ENCODE data around the gene LIMS1.
"Not testable (repeated sequence)": the region's sequence is repeated elsewhere in the genome, so short reads cannot be mapped to it uniquely, and the experiment has no call there.

DNA sequence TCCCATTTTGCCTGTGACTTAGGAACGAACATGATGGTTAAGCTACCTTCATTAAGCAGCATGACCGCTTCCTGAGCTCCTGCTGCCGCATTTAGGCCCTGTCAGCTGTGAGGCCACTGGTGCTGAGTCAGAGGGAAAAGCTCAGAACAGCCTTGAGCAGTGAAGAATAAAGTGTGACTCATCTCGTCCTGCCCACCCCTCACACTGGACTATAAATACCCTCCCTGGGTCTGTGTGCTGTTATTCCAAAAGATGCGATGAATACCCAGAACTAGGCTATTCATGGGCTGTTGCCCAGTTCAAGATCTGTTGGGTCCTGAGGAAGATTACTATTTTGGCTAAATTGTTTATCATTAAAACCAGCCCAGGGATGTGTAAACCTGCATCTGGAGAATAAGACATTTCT lies 127.9 kb downstream of the LIMS1 start:
- not testable (repeated sequence) for TF ChIP-seq CTCF (IDR thresholded peaks at IDR 0.05); POLR2AphosphoS5 (IDR thresholded peaks at IDR 0.05; ENCODE audit: low read depth, low read length); SIN3A (IDR thresholded peaks at IDR 0.05; ENCODE audit: borderline replicate concordance, insufficient read depth, low read depth, low read length); TCF7L2 (IDR thresholded peaks at IDR 0.05; ENCODE audit: low read depth, low read length)
- TF ChIP-seq, protein P1, sequence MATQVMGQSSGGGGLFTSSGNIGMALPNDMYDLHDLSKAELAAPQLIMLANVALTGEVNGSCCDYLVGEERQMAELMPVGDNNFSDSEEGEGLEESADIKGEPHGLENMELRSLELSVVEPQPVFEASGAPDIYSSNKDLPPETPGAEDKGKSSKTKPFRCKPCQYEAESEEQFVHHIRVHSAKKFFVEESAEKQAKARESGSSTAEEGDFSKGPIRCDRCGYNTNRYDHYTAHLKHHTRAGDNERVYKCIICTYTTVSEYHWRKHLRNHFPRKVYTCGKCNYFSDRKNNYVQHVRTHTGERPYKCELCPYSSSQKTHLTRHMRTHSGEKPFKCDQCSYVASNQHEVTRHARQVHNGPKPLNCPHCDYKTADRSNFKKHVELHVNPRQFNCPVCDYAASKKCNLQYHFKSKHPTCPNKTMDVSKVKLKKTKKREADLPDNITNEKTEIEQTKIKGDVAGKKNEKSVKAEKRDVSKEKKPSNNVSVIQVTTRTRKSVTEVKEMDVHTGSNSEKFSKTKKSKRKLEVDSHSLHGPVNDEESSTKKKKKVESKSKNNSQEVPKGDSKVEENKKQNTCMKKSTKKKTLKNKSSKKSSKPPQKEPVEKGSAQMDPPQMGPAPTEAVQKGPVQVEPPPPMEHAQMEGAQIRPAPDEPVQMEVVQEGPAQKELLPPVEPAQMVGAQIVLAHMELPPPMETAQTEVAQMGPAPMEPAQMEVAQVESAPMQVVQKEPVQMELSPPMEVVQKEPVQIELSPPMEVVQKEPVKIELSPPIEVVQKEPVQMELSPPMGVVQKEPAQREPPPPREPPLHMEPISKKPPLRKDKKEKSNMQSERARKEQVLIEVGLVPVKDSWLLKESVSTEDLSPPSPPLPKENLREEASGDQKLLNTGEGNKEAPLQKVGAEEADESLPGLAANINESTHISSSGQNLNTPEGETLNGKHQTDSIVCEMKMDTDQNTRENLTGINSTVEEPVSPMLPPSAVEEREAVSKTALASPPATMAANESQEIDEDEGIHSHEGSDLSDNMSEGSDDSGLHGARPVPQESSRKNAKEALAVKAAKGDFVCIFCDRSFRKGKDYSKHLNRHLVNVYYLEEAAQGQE (IDR thresholded peaks at IDR 0.05; ENCODE audit: insufficient read depth in 1 of 2, low read depth in 2 of 2, low read length in 1 of 2), result not testable (repeated sequence)
